Measurements from ENCODE around the gene SLC35E2B.
"Not testable (repeated sequence)": the region's sequence is repeated elsewhere in the genome, so short reads cannot be mapped to it uniquely, and the experiment has no call there.

The SLC35E2B gene

GRCh38 chr1:1658583-1659549 is 33.7 kb downstream of the SLC35E2B start, which contains the start of gene CDK11B:
Gene CDK11B (minus strand): TSS chr1:1659004. CDS start chr1:1657485, 1,519 bp downstream.
- H3K4me3 ChIP-seq (ENCODE audit: low read depth, low read length) = peak within 1 kb of the TSS; percentile 61
- TF ChIP-seq CTCF (IDR thresholded peaks at IDR 0.05; ENCODE audit: insufficient read depth, low read depth, low read length, missing control alignments) = peak; percentile 14
- peak; percentile 99 for DNase-seq (ENCODE audit: low read depth)

- not testable (repeated sequence) for DNase-seq (ENCODE audit: low read depth); H3K4me3 ChIP-seq (ENCODE audit: low read depth, low read length)
Measured at GRCh38 chr1:1648265-1648664, 44.3 kb downstream of the SLC35E2B start.

GRCh38 chr1:1647567-1648241 is 44.9 kb downstream of the SLC35E2B start:
- not testable (repeated sequence) for DNase-seq (ENCODE audit: low read depth); H3K4me3 ChIP-seq (ENCODE audit: low read depth, low read length)

- not testable (repeated sequence) for H3K4me3 ChIP-seq (ENCODE audit: low read depth, low read length); DNase-seq (ENCODE audit: low read depth)
Measured at GRCh38 chr1:1646326-1646725, 46.3 kb downstream of the SLC35E2B start.

GRCh38 chr1:1640711-1641461 is 51.7 kb downstream of the SLC35E2B start:
- DNase-seq (ENCODE audit: low read depth); H3K4me3 ChIP-seq (ENCODE audit: low read depth, low read length): not testable (repeated sequence)

GRCh38 chr1:1640081-1640480 is 52.5 kb downstream of the SLC35E2B start:
- not testable (repeated sequence) for H3K4me3 ChIP-seq (ENCODE audit: low read depth, low read length); DNase-seq (ENCODE audit: low read depth)

GRCh38 chr1:1639368-1639767 is 53.2 kb downstream of the SLC35E2B start:
- H3K4me3 ChIP-seq (ENCODE audit: low read depth, low read length); DNase-seq (ENCODE audit: low read depth): not testable (repeated sequence)

GRCh38 chr1:1638528-1638927 is 54.1 kb downstream of the SLC35E2B start:
- not testable (repeated sequence) for H3K4me3 ChIP-seq (ENCODE audit: low read depth, low read length); DNase-seq (ENCODE audit: low read depth)

GRCh38 chr1:1637479-1637875 is 55.1 kb downstream of the SLC35E2B start:
- H3K4me3 ChIP-seq (ENCODE audit: low read depth, low read length); DNase-seq (ENCODE audit: low read depth): not testable (repeated sequence)

GRCh38 chr1:1636621-1637478 is 55.7 kb downstream of the SLC35E2B start:
- not testable (repeated sequence) for H3K4me3 ChIP-seq (ENCODE audit: low read depth, low read length); DNase-seq (ENCODE audit: low read depth)

- not testable (repeated sequence) for DNase-seq (ENCODE audit: low read depth); H3K4me3 ChIP-seq (ENCODE audit: low read depth, low read length)
Measured at GRCh38 chr1:1634613-1635012, 58.0 kb downstream of the SLC35E2B start.

- not testable (repeated sequence) for DNase-seq (ENCODE audit: low read depth); H3K4me3 ChIP-seq (ENCODE audit: low read depth, low read length)
Measured at GRCh38 chr1:1633409-1633808, 59.2 kb downstream of the SLC35E2B start.
